GM12892 (cell line): Measurements from ENCODE around the gene ARHGEF4.

Experiments used
- POLR2A ChIP-seq: IDR thresholded peaks from 2 replicates; pipeline ENCODE4 v1.6.1; 2011; ENCODE audit warnings: low read depth, low read length, control low read depth
- POLR2AphosphoS5 ChIP-seq: IDR thresholded peaks from 2 replicates; pipeline ENCODE4 v1.6.1; 2011; ENCODE audit warnings: low read depth, low read length, control low read depth

DNA sequence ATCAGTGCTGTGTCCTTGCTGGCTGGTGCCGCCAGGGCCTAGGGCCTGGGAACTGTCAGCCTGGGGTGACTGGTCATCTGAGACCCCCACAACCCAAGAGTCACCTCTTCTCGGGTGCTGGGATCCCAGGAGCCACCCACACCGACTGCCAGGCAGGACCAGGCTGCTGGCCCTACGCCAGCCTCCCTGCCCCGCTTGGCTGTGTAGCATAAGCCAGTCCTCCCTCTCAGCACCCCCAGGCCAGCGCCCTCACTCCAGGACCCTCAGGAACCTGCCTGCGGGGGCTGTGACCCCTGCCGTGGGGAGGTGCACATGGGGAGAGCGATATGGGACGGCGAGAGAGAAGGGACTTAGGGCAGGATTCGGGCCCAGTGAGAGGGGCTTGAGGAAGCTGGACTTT lies 9.5 kb downstream of the ARHGEF4 start:
- TF ChIP-seq POLR2A (no peak), POLR2AphosphoS5 (no peak)
